Uterus (tissue), 4 donors: ENCODE measurements around the gene GOLGA3. TPM values are rescaled to one million over a fixed set of nuclear protein-coding genes. Genes with fewer than 3 reads are reported as not detected.

ENCODE experiments used
- DNase-seq, 2 donors: peaks; one replicate each; pipeline ENCODE4 v3.0.0-alpha.2; 2019 to 2020
- H3K27ac ChIP-seq, 2 donors: fragments of 200-600 bp; sonication (generic); 1 replicate in 1 of 2; 2 replicates in 1 of 2; pipeline ENCODE4 v1.5.1; 2016 to 2018
- H3K27me3 ChIP-seq, 2 donors: fragments of 200-600 bp; sonication (generic); one replicate each; pipeline ENCODE4 v1.5.1; 2018 to 2019; ENCODE audit warnings: control low read depth in 1 of 2
- H3K36me3 ChIP-seq, 2 donors: fragments of 200-600 bp; sonication (generic); one replicate each; pipeline ENCODE4 v1.5.1; 2019; ENCODE audit warnings: control low read depth in 1 of 2
- H3K4me1 ChIP-seq, 2 donors: fragments of 200-600 bp; sonication (generic); one replicate each; pipeline ENCODE4 v1.5.1; 2018 to 2019; ENCODE audit warnings: control low read depth in 1 of 2
- H3K4me3 ChIP-seq, 2 donors: fragments of 200-600 bp; sonication (generic); 1 replicate in 1 of 2; 2 replicates in 1 of 2; pipeline ENCODE4 v1.5.1; 2018 to 2019; ENCODE audit warnings: mild to moderate bottlenecking in 1 of 2
- H3K9me3 ChIP-seq, 2 donors: fragments of 200-600 bp; sonication (generic); one replicate each; pipeline ENCODE4 v1.5.1; 2019; ENCODE audit warnings: control low read depth in 1 of 2
- POLR2A ChIP-seq, 2 donors: fragments of 450-650 bp; IDR thresholded peaks; one replicate each; pipeline ENCODE4 v1.6.1; 2016; ENCODE audit warnings: antibody characterized with exemption in 2 of 2, mild to moderate bottlenecking in 1 of 2, moderate library complexity in 1 of 2
- intact Hi-C: fragments of 100-400 bp; cut with DNase I; formaldehyde crosslinking; loops from one replicate; pipeline ENCODE4 v1.15.1; 2023; ENCODE audit warnings: low total_unique reads
- total RNA-seq, 4 donors: library from RNA; depleted of rRNA in 3 of 4; stranded (reverse); fragments of >200 nt in 3 of 4; gene quantifications; one replicate each; pipeline versions ENCODE4 v1.1.0 to v1.2.4, GENCODE V29; 2014 to 2023
- TF ChIP-seq, protein P1 (sequence below), 4 experiments: fragments of 200-600 bp in 2 of 4; fragments of 450-650 bp in 2 of 4; sonication (generic) in 2 of 4; IDR thresholded peaks; one replicate each; pipeline ENCODE4 v1.5.1; 2016 to 2019; ENCODE audit warnings: antibody characterized with exemption in 4 of 4, mild to moderate bottlenecking in 2 of 4, moderate library complexity in 1 of 4
- donor health status: DM: yes; HTN: yes; CAD: no.

Gene GOLGA3
- total RNA-seq, 4 donors from 2014 or later = 46.2 to 138 (median 90.1) TPM

DNA sequence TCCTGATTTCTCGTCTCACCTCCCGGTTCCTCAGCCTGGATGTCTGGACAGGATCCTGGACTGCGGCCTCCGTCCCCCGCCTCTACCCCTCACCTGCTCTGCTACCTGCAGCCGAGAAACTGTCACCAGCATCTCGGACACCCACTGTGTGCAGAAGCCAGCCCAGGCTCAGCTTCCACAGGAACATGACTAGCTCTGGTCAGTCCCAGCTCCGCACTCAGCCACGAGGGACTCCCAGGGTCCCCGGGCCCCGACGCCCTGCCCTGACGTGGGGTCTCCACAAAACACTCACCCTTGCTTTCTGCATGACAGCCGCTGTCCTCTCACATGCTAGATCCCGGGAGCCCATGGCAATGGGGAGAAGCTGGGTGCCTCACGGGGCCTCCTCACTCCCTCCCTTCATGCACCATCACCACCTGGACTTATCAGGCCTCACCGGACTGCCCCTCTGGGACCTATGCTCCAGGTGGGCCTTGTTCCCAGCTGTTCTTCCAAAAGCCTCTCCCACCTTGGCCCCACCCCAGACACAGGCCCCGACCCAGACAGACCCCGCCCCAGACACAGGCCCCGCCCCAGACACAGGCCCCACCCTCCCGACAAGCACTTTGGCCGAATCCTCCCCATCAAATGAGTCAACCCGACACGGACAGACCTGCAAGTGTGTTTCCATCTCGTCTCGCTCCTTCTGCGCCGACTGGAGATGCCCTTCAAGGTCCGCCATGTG lies 40.1 kb downstream of the GOLGA3 start:
- Histone ChIP-seq H3K9me3 (no peaks in the 10 kb centered on the region), H3K27ac (no peak overlapping the region), H3K27me3 (no peaks in the 10 kb centered on the region), H3K36me3 (no peaks in the 10 kb centered on the region), H3K4me3 (no peak overlapping the region), H3K4me1 (no peaks in the 10 kb centered on the region)
- TF ChIP-seq, protein P1, sequence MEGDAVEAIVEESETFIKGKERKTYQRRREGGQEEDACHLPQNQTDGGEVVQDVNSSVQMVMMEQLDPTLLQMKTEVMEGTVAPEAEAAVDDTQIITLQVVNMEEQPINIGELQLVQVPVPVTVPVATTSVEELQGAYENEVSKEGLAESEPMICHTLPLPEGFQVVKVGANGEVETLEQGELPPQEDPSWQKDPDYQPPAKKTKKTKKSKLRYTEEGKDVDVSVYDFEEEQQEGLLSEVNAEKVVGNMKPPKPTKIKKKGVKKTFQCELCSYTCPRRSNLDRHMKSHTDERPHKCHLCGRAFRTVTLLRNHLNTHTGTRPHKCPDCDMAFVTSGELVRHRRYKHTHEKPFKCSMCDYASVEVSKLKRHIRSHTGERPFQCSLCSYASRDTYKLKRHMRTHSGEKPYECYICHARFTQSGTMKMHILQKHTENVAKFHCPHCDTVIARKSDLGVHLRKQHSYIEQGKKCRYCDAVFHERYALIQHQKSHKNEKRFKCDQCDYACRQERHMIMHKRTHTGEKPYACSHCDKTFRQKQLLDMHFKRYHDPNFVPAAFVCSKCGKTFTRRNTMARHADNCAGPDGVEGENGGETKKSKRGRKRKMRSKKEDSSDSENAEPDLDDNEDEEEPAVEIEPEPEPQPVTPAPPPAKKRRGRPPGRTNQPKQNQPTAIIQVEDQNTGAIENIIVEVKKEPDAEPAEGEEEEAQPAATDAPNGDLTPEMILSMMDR (IDR thresholded peaks at IDR 0.05) = no peak
- no peak for TF ChIP-seq POLR2A (IDR thresholded peaks at IDR 0.05)
- intact Hi-C loops = no loop called here
- DNase-seq = no peak

GRCh38 chr12:132787877-132788276 lies 40.8 kb downstream of the GOLGA3 start:
- no peaks in the 10 kb centered on the region for H3K27me3 ChIP-seq
- DNase-seq = no peak
- no peak overlapping the region for H3K4me3 ChIP-seq
- H3K4me1 ChIP-seq = no peaks in the 10 kb centered on the region
- no peaks in the 10 kb centered on the region for H3K36me3 ChIP-seq
- TF ChIP-seq, protein P1 (IDR thresholded peaks at IDR 0.05) = no peak
- TF ChIP-seq POLR2A (IDR thresholded peaks at IDR 0.05) = no peak
- no peaks in the 10 kb centered on the region for H3K9me3 ChIP-seq
- intact Hi-C loops = no loop called here
- H3K27ac ChIP-seq = no peak overlapping the region

- no peak overlapping the region for H3K4me3 ChIP-seq
- H3K27ac ChIP-seq = no peak overlapping the region
- DNase-seq = no peak
- H3K27me3 ChIP-seq = no peaks in the 10 kb centered on the region
- TF ChIP-seq, protein P1 (IDR thresholded peaks at IDR 0.05) = no peak
- no peak for TF ChIP-seq POLR2A (IDR thresholded peaks at IDR 0.05)
- no peaks in the 10 kb centered on the region for H3K4me1 ChIP-seq
- no peaks in the 10 kb centered on the region for H3K9me3 ChIP-seq
- intact Hi-C loops = no loop called here
- no peaks in the 10 kb centered on the region for H3K36me3 ChIP-seq
Observed at GRCh38 chr12:132786192-132786591, 42.5 kb downstream of the GOLGA3 start.

DNA sequence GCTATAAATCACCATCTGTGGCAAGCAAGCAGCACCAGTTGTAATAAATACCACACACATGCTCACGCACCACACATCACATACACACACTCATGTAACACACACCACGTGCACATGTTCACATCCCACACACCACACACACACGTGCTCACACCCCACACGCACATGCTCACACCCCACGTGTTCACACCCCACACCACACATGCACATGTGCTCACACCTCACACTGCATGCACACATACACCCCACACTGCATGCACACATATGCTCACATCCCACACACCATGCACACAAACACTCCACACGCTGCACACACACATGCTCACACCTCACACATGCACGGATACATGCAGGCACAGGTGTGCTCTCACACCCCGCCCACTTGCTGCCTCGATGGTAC lies 44.1 kb downstream of the GOLGA3 start:
- H3K36me3 ChIP-seq = no peaks in the 10 kb centered on the region
- no peak overlapping the region for H3K4me3 ChIP-seq
- TF ChIP-seq POLR2A (IDR thresholded peaks at IDR 0.05) = no peak
- TF ChIP-seq, protein P1 (IDR thresholded peaks at IDR 0.05) = no peak
- no peak overlapping the region for H3K27ac ChIP-seq
- intact Hi-C loops = no loop called here
- no peaks in the 10 kb centered on the region for H3K9me3 ChIP-seq
- DNase-seq = no peak
- no peaks in the 10 kb centered on the region for H3K4me1 ChIP-seq
- H3K27me3 ChIP-seq = no peaks in the 10 kb centered on the region

DNA sequence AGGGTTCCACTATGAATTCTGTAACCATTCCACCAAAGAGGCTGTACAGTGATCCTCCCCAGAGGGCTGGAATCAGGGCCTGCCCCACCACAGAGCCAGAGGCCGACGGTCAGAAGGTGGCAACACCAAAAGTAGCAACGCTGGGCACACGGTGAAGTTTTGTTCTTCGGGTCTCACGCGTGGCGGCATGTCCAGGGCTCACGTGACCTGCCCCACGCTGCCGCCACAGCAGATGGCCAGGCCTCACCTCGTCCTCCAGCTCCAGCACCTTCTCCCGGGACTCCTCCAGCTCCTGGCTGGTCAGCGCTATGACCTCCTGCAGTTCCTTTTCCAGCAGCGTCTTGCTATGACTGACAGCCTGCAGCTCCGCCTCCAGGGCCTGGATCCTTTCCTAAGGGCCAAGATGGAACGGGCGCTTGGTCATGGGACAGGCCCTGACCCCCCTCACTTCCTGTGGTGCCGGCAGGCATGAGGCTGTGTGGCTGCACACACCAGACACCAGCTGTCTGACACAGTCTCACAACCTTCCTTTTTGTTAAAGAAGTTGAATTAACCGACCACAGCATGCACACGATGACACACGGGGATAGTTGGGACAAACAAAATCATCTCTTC lies 44.6 kb downstream of the GOLGA3 start:
- intact Hi-C loops = no loop called here
- no peak for TF ChIP-seq POLR2A (IDR thresholded peaks at IDR 0.05)
- TF ChIP-seq, protein P1 (IDR thresholded peaks at IDR 0.05) = no peak
- no peaks in the 10 kb centered on the region for H3K27me3 ChIP-seq
- H3K4me3 ChIP-seq = no peak overlapping the region
- no peaks in the 10 kb centered on the region for H3K36me3 ChIP-seq
- H3K4me1 ChIP-seq = no peaks in the 10 kb centered on the region
- no peak overlapping the region for H3K27ac ChIP-seq
- no peaks in the 10 kb centered on the region for H3K9me3 ChIP-seq
- DNase-seq = no peak
